ENCODE data around the gene RAD51C.
A peak's percentile ranks its signal among the peaks of the same experiment; 100 is the strongest.
"Not testable (repeated sequence)": the region's sequence is repeated elsewhere in the genome, so short reads cannot be mapped to it uniquely, and the experiment has no call there.

Gene RAD51C

GRCh38 chr17:58692239-58693055, at the start of gene RAD51C:
TSS of gene RAD51C (plus strand) at chr17:58692602. CDS start at chr17:58692644, 42 bp downstream.
- DNase-seq (ENCODE audit: low read depth) = peak; percentile 79

GRCh38 chr17:58643147-58643546, 49.3 kb upstream of the RAD51C start:
- no peak for DNase-seq (ENCODE audit: low read depth)

- no peak for DNase-seq (ENCODE audit: low read depth)
These were observed 44.2 kb upstream of the RAD51C start for GRCh38 chr17:58648236-58648635.

- not testable (repeated sequence) for DNase-seq (ENCODE audit: low read depth)
These were observed 34.2 kb upstream of the RAD51C start for GRCh38 chr17:58657962-58658803.

- DNase-seq (ENCODE audit: low read depth) = peak; percentile 51
These were observed 33.3 kb upstream of the RAD51C start for GRCh38 chr17:58658804-58659713.

GRCh38 chr17:58659714-58660084, 32.7 kb upstream of the RAD51C start:
- not testable (repeated sequence) for DNase-seq (ENCODE audit: low read depth)

- DNase-seq (ENCODE audit: low read depth) = no peak
These were observed 31.8 kb upstream of the RAD51C start for GRCh38 chr17:58660621-58661020.

- no peak for DNase-seq (ENCODE audit: low read depth)
These were observed 30.9 kb upstream of the RAD51C start for GRCh38 chr17:58661499-58661898.

GRCh38 chr17:58664302-58664701, 28.1 kb upstream of the RAD51C start:
- DNase-seq (ENCODE audit: low read depth) = no peak

GRCh38 chr17:58665946-58666857, 26.2 kb upstream of the RAD51C start:
- no peak for DNase-seq (ENCODE audit: low read depth)

GRCh38 chr17:58666858-58667267, 25.5 kb upstream of the RAD51C start:
- DNase-seq (ENCODE audit: low read depth) = peak; percentile 7

- DNase-seq (ENCODE audit: low read depth) = no peak
These were observed 24.3 kb upstream of the RAD51C start for GRCh38 chr17:58667934-58668597.

- no peak for DNase-seq (ENCODE audit: low read depth)
These were observed 23.8 kb upstream of the RAD51C start for GRCh38 chr17:58668598-58668935.

GRCh38 chr17:58669853-58670252, 22.5 kb upstream of the RAD51C start:
- no peak for DNase-seq (ENCODE audit: low read depth)

- DNase-seq (ENCODE audit: low read depth) = no peak
These were observed 20.4 kb upstream of the RAD51C start for GRCh38 chr17:58671969-58672368.

GRCh38 chr17:58677194-58677880, 15.1 kb upstream of the RAD51C start:
- no peak for DNase-seq (ENCODE audit: low read depth)

- not testable (repeated sequence) for DNase-seq (ENCODE audit: low read depth)
These were observed 14.1 kb upstream of the RAD51C start for GRCh38 chr17:58678287-58678686.

GRCh38 chr17:58679263-58680037, 13.0 kb upstream of the RAD51C start:
- DNase-seq (ENCODE audit: low read depth) = no peak

GRCh38 chr17:58680038-58680369, 12.4 kb upstream of the RAD51C start:
- DNase-seq (ENCODE audit: low read depth) = no peak

Measured in stimulated activated CD8-positive, alpha-beta memory T cell treated with anti-CD3 and anti-CD28 coated beads, Interleukin-4, amount 100 ng/mL, for 24 hours (primary cell).